Stimulated activated CD8-positive, alpha-beta memory T cell treated with anti-CD3 and anti-CD28 coated beads, Interleukin-4, amount 100 ng/mL, for 48 hours (primary cell): Measurements from ENCODE around the gene CAPZB.

Source experiments
- DNase-seq: peaks from one replicate; pipeline ENCODE4 v3.0.0-alpha.2; 2020

CAPZB gene

DNA sequence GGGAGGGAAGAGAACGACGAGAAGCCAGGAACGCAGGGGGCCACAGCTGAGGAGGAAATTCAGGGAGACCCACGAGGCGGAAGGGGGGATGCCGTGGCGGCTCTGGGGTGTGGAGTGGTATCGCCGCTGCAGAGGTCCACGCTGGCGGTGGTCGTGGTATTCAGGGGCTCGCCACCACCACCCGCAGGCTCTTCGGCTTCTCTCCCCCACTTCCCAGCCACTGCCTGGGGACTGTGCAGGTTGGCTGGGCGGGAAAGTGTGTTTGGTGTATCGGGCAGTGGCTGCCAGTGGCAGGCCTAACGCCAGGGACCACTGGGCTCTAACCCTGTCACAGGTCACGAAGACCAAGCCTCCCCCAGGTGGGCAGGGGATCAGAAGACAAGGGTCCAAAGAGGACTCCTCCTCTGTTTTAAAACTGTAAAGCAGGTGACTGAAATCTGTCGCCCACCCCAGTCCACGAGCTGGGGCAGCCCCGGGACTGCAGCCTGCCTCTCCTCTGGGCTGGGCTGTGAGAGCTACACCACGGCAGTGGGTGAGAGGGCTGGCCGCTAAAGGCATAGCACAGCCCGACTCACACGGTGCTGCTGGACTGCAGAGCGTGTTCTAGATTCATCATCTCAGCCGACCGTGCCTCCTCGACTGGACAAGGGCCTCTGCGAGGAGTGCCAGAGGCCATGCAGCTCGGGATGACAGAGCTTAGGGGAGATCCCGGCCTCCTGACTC is 142.3 kb downstream of the CAPZB start:
- DNase-seq, result no peak

DNA sequence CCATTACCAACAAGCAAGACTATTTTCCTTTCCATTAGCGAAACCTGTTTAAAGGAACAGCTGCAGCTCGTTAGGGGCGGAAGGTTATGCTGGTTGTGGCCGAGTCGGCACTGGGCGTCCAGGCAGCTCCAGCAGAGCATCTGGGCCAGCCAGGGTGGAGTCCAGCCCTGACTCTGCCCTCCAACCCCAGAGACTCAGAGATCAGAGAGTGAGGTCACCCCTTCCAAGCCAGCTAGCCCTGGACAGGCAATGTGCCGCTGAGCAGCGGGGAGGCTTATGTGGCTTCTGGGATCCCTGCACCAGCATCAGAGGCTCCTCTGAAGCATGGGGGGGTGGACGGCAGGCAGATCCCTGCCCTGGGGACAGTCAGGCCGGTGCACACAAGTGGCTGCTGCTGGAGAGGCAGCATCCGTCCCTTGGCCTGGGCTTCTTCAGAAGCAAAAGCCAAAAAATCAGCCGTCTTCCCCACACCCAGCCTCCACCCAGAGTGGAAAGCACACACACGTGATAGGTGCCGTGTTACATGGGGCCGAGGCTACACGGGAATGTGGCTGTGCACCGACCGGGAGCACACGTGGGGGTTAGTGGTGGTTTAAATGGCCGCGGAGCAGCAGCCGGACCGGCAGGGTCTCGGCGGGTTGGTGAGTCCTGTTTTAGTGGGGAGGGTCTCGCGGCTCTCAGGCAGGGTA is 143.1 kb downstream of the CAPZB start:
- no peak for DNase-seq

DNA sequence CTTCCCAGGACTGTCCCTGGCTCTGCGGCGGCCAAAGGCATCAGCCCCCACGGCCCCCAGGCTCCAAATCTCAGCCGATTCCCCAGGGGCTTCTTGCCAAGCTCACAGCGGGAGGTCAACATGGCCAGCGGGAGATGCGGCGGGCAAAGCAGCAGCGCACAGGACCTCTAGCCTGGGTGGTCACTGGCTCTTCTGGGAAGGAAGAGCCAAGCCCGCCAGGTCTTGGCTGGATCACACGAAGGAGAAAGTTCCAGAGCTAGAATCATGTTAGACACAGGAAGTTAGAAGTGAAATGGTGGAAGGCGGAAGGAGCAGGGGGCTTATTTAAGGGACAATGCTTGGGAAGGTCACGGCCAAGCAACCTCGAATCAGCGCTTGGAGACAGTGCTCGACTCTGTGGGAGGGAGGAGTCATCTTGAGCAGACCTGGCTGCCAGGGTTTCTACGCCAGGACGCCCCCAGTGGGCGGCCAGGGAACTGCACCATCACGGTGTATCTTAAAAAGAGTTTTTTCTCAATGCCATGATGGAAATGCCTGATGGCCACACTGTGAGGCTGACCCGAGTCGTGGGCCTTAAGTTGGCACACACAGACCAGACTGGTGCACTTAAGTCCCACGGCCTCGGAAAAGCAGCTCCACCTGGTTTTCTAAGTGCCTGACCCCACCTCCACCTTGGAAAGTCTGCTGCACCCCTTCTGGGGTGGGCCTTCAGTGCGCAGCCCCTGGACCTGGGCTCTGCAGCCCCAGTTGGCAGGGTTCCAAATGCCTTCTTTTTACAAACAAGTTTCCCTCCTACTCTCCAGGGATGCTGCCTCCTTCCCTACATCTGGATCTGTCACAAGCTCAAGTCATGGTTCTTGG is 143.9 kb downstream of the CAPZB start:
- peak; percentile 90 for DNase-seq

DNA sequence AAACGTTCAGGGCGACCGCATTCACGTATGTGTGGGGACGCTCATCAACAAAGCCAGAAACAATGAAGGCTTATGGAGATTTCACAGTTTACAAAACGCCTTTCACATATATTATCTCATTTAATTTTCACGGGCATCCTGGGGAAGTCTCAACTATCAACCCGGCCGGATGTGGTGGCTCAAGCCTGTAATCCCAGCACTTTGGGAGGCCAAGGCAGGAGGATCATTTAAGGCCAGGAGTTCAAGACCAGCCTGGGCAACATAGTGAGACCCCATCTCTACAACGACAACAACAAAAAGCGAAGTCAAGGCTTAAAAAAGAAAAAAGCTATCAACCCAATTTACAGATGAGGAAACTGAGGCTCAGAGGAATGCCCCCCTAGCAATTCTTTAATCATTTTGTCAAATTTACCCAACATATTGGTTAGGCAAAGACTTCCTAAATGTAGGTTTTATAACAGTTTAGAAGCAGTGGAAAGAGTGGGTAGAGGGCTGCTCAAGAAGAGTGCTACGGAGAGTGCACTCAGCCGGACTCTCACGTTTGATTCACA is 144.9 kb downstream of the CAPZB start:
- no peak for DNase-seq

DNA sequence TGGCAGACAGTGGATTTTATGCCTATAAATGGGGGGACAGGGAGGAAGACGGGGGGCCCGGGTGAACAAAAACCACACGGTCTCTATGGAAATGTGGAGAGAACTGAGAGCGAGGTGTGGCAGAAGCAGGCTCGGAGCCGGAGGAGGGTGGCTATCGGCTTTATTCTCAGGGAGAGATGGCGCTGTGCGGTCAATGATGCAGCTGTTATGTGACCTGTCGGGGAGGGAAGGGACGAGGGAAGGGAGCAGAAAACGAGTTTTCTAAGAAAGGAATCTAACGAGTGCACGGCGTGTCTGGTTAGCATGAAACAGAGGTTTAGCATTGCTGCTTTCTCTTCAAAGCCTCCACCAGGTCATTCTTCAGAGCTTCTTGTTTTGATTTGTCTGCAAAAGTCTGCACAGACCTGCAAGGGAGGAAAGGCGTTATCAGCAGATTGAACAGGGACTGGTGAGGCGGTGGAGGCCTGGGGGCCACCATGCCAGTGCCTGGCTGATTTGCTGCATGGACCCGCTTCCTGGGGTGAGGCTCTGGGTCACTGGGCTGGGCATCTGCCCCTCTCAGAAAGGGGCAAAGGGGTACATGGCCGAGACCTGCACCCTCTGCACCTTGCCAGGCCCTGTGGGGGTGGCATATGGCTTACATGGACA is 146.0 kb downstream of the CAPZB start:
- no peak for DNase-seq

DNA sequence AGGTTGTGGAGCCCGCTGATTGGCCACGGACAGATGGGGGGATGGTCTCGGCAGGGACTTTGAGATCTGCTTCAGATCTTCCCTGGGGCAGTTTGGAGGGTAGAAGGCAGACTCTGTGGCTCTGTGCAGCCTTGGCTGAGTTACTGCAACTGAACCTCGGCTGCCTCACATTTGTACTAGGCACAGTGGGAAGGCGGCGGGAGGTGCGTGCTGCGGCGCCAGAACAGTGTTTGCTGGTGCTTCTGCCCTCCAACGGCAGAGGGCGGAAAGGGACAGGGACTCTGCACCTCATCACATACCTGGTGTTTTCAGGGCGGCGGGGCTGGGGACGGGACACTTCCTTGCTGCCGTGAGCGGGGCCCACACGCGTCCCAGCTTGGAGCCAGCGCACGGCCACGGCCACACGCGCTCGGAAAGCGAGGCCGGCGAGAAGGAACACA is 147.0 kb downstream of the CAPZB start:
- no peak for DNase-seq

DNA sequence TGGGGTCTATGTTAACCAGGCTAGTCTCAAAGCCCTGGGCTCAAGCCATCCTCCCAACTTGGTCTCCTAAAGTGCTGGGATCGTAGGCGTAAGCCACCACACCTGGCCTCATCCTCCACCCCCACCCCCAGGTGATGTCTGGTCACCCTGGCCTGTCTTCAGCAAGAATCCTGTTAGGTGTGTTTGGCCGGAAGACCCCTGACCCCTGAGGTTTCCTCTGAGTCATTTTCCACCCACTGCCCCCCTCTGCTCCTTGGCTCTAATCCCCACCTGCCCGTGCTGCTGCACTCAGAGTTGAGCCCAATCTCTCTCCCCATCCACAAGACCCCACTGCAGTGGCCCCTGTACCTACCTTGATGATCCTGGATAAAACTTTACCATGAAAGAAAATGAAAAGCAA is 148.1 kb downstream of the CAPZB start:
- no peak for DNase-seq

DNA sequence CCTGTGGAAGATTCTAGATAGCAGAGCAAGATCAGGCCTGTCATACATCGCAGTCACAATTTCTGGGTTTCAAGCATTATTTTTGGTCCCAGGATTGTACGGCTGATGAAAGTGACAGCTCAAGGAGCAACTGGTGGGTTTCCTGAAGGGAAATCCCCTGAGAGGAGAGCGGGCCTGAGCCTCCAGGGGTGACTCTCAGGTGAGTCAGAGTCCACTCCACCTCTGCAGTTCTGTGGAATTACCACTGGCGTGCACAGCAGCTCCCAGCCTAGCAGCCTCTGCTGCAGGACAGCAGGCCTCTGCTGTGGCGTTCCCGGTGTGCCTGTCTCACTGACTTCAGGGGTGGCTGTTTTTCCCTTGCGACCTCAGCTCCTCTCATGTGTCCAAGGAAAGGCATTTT is 148.8 kb downstream of the CAPZB start:
- peak; percentile 79 for DNase-seq

DNA sequence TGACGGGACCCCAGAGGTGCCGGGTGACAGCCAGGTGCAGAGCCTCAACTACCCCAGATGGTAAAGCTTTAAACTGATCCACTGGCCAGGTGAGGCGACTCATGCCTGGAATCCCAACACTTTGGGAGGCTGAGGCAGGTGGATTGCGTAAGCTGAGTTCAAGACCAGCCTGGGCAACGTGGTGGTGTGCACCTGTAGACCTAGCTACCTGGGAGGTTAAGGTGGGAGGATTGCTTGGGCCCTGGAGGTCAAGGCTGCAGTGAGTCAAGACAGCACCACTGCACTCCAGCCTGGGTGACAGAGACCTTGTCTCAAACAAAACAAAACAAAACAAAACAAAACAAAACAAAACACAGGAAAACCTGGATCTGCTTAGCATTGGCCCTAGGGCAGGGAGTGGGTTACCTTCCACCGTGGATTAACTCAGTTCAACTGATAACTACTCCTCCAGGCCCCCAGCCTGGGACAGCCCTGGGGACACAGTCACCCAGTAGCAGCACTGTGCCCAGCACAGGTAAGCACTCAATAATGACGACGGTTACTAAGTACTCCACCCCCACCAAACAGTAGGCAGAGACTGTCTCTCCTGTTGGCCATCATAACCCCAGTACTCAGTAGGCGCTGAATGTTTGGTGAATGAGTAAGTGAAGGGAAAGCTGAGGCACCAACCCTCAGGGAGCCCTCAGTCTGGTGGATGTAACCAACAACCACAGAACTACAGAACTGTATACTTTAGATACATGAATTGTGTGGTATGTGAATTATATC is 151.6 kb downstream of the CAPZB start:
- DNase-seq, result peak; percentile 32

DNA sequence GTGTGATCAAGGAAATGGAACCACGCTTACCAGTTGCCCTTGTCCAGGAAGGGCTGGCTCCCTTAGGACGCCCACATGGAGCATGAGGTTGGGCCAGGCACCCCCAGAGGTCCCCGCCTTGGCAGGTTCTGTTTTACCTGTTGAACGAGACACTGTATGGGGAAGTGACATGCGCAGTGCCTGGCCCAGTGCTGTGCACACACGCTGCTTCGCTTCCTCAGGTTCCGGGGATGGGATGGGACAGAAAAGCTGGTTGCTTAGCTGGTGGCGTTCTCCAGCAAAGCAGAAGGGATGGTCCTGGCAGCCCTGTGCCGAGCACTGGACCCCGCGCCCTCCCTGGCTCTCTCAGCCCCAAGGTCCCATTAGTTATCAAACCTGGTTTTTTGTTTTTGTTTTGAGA is 152.5 kb downstream of the CAPZB start:
- no peak for DNase-seq

DNA sequence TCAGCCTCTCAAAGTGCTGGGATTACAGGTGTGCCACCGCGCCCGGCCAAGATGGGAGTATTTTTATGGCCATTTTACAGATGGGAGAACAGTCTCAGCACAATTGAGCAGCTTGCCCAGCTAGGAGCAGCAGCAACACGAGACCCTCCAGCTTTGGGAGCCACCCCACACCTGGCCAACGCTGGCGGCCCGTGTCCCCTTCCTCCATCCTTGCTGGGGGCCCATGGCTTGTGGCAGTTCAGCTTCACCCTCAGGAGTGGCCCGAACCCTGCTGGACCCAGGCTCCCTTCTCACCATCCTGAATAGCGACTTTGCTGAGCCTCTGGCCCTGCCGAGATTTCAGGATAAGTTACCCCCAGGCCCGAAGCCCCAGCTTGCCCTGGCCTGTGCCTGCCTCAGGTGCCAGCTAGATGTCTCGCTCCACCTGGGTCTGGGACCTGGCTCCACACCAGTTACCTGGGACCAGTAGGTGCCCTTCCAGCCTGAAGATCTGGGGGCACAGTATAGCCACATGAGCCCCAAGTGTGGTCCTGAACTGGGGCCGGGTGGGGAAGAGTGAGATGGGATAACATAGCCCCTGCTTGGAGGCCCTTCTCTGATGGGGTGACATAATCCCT is 154.0 kb downstream of the CAPZB start:
- no peak for DNase-seq

DNA sequence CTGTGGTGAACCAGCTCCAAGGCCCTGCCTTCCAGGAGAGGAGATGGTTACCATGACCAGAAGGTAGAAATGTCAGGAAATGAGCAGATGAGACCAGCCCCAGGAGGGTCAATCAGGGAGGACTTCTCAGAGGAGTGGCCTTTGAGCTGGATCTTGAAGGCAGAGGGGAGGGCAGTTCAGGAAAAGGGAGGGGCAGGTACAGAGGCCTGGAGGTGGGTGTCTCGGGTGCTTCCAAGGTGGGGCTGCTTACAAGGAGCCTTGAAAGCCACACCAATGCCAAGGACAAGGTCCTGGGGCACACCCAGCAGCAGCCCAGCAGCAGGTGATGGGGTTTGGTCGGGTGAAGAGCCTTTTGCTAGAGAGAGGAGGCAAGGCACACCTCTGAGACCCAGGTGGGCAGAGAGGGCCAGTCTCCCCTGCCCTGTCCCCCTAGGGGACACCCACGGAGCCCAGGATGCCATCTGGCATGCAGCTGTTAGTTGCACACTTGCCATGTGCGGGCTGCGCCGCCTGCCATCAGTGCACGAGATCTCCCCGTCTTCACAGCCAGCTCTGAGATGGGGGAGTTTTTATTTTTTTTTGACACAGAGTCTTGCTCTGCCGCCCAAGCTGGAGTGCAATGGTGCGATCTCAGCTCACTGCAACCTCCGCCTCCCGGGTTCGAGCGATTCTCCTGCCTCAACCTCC is 154.7 kb downstream of the CAPZB start:
- DNase-seq, result no peak

DNA sequence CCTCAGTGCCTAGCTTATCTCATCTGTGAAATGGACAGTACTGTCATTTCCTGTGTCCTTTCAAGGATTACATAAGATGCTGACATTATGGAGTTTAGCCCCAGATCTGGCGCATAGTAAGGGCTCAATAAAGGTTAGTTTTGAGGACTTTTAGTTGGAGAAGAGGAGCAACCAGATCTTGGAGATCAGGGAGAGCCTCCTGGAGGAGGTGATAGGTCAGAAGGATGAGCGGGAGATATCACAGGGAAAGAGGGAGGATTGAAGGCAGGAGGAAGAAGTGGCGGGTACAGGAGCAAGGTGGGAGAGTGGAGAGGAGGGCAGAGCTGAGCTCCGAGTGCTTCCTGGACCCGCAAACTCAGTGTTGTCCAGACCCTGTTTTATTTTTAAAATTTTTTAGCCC is 155.7 kb downstream of the CAPZB start:
- no peak for DNase-seq

DNA sequence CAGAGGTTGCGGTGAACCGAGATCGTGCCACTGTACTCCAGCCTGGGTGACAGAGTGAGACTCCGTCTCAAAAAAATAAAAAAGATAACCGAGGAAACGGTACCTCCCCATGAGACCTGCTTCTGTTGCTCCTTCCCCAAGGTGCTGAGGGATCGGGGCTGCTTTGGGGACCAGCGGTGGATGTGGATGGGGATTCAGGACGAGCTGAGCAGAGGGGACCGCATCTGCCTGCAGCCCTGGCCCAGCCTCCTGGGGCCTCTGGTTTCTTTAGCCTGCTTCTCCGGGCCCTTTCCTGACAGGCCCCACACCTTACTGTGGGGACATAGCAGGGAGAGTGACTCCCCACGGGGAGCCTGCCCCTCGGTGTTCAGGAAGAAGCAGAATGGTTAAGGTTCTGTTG is 156.2 kb downstream of the CAPZB start:
- DNase-seq, result no peak

DNA sequence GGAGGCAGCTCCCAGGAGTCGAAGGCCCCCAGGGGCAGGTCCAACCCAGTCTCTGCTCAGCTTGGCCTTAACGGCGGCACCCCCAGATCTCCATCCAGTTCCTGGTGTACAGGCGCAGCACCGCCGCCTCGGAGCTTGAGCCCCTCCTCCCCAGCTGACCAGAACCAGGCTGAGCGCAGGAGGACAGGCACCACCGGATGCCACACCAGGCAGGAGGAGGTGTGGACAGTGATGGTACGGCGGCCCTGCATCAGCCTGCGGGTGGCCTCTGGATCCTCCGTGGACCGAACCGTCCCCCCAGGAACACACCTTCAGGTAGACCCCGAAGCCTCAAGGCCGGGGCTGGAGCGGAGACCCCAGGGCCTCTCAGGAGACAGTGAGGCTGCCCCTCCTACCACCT is 156.9 kb downstream of the CAPZB start:
- DNase-seq, result no peak

DNA sequence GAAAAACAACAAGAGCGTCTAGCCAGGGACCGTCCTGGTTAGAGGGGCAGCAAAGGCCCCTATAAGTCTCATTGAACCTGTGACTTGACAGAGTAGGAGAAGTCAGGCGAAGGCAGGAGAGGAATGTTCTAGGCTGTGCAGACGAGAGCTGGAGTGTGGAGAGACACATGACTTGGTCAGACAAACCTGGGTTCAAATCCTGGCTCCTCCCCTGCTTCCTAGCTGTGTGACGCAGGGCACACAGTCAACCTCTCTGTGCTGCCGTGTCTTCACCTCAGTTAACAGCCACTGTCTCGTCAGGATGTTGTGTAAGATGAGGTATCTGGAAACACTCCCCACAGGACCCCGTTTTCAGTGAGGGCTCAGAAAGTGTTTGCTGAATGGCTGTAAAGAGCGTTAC is 157.6 kb downstream of the CAPZB start:
- DNase-seq, result no peak

DNA sequence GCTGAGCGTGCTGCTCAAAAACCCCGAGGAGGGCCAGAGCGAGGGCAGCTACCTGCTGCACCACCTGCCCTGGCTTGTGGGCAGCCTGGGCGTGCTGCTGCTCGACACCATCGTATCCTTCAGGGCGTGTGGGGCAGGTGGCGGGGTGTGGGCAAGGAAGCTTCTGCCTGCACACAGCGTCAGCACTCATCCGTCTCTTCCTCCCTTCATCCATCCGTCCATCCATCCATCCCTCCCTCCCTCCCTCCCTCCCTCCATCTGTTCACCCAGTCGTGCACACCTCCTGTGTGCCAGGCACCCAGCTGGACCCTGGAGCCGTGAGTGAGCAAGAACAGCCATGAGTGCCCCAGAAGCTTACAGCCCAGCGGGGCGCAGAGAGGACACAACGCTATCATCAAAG is 158.0 kb downstream of the CAPZB start:
- DNase-seq, result no peak

DNA sequence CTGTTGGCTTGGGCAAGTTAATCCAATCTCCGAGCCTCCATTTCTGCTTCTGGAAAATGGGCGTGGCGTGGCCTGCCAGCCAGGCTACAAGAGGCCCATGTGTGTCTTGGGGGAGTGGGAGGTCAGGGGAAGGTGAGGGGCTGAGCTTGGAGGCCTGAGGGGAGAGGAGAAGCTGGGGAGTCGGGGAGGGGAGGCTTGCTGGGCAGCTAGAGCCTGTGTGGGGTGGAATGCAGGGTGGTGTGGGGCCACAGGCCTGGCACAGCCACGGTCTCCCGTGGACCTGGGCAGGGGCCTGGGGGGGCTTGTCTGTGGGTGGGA is 158.6 kb downstream of the CAPZB start:
- DNase-seq, result no peak

DNA sequence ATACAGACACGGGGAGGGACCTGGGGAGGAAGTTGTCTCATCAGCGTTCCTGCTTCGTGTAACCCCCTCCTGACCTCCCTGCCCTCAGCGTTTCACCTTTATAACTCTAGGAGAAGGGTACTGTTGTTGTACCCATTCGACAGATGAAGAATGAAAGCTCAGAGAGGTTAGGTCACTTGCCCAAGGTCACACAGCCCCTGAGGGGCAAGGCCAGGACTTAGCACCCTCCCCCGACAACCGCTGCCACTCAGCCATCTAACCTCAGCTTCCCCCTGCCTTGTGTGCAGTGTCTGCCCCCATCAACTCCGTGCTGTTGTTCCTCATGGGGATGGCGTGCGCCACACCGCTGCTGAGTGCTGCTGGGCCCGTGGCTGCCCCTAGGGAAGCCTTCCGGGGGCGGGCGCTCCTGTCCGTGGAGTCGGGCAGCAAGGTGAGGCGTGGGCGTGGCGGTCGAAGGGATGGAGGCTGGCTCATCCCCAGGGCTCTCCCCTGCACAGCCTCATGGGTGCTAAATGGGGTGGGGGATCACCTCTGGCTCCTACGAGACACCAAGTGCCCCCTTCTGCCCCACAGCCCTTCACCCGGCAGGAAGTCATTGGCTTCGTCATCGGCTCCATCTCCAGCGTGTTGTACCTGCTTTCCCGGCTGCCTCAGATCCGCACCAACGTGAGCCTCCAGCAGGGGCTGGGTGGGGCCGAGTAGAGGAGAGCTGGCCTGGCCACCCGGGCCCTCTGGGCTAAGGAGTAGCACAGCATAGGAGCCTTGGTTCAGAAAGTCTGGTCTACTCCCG is 159.2 kb downstream of the CAPZB start:
- no peak for DNase-seq

DNA sequence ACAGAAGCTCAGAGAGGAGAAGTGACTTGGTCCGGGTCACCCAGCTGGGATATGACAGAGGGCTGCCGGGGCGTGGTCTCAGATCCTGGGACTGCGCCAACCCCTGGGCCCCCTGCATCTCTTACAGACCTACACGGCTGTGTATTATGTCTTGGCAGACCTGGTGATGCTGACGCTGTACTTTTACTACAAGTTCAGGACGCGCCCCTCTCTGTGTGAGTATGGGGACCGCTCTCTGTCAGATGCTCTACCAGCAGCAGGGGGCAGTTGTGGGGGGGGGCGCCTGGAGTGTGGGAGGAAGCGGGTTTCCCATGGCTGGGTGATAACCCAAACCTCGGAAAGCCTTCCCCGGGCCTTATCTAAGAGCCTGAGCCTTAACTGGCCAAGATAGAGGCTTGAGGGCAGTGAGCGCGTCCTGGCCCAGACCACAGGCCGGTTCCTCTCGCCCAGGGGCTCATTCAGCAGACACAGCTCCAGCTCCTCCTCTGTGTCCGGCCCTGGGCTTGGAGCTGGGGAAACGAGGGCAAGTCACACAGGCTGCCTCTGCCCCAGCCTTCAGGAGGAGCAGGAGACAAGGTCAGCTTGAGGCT is 159.9 kb downstream of the CAPZB start:
- DNase-seq, result no peak
